Measurements from ENCODE around the gene DYTN.

The DYTN gene

DNA sequence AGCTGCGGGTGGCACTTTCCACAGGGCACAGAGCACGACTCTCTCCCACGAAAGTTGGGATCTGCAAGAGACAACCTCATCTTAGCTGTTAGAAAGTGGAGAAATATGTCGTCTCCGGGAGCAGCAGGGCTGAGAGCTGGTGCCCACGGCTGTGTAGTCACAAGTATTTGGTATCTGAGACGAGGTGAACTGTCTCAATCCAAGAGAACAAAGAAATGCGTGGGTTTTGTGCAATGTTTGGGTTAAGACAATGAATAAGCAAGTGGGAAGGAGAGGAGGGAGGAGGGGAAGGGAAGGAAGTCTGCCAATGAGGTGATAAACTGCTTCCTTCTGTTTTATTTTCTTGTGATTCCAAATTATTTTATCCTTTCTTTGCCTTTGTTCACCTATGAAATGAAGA is 18.0 kb downstream of the DYTN start:
- DNase-seq (ENCODE audit: low spot score) = no peak

DNA sequence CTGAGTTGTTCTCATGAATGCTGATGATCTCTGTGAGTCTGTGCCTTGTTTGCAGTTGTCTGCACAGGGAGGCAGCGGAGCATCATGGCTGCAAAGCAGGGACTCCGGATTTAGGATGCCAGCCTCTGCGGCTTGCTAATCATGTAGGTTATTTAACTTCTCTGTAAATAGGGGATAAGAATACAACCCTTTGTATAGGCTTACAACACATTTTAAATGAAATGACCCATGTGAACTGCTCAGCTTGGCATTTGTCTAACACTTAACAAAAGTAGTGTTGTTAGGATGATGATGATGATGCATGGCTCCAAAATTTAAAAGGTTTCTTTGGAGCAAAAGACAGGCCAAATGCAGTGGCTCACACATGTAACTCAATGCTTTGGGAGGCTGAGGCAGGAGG is 19.4 kb downstream of the DYTN start:
- no peak for DNase-seq (ENCODE audit: low spot score)

DNA sequence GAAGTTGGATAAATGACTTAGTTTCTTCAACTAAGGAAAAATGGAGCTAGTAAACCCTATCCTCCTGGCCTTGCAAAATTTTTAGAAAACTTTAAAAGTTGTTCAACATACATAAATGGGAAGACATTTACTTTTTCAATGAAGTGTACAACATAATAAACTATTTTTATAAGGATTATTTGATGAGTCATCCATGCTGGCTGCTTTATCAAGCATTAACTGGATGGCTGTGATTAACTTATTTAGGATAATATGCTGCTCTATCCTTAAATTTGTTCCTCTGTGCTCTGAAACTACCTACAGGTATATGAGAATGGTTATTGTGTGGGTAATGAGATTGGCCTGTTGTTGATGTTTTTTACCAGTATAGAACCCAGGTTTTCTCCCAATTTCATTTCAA is 21.3 kb downstream of the DYTN start:
- DNase-seq (ENCODE audit: low spot score) = no peak

DNA sequence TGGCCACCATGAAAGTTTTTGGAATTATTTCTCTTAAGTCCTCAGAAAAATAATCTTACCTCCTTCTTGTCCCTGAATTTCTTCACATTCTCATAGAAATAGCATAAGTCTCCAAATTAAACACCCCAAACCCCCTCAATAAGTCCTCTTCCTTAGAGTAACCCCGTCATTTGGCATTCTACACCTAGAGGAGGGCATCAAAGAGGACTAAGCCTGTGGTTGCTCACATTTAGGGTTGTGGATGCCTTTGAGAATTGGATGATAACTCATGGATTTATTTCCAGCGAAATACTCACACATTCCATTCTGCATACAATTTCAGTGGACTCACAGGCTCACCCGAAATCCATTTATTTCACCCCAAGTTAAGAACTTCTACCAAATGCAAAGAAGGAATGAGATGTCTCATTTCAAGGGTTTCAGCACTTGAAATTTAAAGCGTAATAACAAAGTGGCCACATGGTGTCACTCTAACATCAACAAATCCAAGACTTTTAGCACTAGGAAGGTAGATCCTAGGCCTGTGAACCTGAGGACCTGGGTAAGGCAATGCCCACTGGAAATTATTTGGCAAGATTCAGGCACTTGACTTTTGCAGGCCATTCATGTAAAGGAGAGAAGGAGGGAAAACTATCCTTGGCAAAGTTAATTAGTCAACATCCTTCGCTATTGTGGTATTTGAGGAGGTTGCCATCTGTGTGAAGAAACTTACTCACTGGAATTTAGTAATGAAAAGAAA is 24.6 kb downstream of the DYTN start:
- DNase-seq (ENCODE audit: low spot score) = peak; percentile 57

DNA sequence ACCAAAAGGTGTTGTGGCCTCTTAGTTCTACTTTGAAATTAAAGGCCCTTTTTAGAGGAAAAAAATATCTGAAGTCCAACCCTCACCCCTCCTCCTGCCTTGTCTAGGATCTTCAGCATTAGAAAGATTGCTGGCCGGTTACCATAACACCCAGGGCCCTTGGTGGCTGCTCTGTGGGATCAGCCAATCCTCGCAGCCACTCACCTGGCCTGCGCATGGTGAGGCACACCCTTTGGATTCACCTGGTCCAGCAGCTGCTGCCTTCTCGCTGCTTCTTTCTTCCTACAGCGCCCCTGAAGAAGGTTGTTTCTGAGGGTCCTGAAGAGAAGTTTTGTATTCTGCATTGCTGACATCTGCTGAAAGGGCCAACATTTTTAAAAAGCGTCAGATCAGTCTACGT is 25.2 kb downstream of the DYTN start:
- DNase-seq (ENCODE audit: low spot score) = no peak

DNA sequence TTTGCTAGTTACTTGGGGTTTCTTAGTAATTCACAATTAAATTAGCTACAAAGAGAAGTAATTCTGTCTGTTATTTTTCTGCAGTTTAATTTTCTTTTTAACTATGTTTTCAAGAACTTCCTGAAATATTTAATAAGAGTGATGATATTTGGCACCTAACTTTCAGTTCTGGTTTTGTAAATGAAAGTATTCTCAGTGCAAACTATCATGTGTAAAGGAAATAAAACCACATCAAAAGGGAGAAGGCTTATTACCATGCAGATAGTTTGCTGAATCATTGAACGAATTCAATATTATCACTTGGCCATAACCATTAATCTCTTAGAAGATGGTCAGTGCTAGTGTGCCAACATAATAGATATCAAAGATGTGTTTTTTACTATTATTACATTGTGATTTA is 29.2 kb downstream of the DYTN start:
- DNase-seq (ENCODE audit: low spot score) = peak; percentile 9

DNA sequence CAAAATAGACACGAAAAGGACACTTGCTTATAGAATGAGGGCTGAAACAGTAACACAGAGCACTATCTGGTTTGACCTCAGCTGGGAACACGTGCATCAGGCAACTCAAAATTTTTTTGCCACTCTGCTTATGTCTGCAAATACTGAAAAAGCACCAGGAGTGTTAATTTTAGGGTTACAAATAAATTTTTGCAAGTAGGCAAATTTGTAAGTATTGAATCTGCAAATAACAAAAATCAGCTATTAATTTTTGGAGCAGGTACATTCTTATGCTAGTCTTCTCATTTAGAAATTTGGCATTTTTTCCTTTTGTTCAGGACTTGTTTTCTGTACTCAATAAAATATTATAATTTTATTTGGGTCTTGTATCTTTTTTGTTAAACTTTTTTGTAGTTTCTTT is 29.7 kb downstream of the DYTN start:
- DNase-seq (ENCODE audit: low spot score) = no peak

DNA sequence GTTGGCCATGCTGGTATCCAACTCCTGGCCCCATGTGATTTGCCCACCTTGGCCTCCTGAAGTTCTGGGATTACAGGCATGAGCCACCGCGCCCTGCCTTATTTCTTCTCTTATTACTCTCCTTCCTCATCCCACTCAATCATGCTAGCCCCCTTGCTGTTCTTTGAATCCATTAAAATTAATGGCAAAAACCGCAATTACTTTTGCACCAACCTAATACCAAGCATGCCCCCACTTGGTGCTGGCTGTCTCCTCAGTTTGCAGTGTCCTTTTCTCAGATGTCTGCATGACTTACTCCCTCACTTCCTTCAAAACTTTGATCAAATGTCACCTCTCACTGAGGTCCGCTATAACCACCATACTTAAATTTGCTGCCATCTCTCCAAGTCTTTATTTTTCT is 34.6 kb downstream of the DYTN start:
- DNase-seq (ENCODE audit: low spot score) = no peak

DNA sequence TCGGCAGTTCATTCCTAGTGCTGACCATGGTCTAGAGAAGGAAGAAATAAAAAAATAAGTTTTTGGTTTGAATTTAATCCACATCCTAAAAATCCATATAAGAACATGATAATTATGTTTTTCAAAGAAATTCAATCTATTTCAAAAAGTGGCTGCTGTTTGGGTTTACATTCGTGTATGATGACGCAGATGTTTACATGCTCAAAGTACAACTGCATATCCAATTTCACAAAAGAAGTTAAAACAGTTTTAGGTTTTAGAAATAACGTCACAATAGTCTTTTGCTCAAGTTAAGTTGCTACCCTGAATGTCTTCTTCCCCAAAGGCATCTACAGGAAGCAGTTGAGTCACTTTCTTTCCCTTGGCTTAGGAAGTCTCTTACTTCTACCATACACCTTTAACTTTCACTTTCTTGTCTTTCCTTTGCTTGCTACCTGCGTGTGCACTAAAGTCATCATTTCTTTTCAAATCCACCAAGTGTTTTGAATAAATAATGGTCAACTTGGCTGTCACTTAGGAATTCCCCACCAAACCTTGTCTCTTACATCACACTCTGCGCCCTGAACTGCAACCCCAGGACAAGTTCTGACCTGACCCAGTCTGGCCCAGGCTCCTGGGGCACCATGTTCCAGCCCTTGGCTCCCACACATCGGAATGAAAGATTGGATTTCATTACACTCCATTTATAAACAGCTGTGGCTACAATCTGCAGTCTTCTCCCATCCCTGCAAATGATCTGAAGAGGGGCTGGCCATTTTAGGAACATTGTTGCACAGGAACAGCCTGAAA is 47.5 kb downstream of the DYTN start:
- DNase-seq (ENCODE audit: low spot score) = no peak

DNA sequence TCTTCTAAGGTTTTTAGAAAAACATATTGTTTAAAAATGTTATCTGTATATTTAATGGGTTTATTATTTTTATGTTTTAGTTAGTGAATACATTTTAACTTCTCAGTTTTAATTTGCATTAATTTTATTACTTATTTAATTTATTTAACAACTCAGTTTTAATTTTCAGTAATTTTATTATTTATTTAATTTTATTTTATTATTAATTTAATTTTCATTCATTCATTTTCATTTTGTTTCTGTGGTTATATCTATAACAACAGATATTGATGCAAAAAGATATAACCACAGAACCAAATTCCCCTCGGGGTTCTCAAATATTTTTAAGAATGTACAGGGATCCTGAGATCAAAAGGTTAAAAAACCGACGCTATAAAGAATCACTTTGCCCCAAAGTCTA is 52.9 kb downstream of the DYTN start:
- DNase-seq (ENCODE audit: low spot score) = no peak

DNA sequence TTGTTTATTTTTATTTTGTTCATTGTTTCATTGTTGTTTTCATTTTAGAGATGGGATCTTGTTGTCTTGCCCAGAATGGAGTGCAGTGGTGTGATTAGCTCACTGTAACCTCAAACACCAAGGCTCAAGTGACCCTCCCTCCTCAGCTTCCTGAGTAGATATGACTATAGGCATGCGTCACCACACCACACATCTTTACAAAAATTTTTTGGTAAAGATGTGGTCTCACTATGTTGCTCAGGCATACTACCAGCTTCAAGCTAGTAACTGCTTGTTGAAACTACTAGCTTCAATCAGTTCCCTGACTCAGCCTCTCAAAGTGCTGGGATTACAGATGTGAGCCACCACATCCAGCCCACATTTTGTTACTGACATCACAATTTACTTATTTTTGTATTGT is 61.1 kb downstream of the DYTN start:
- no peak for DNase-seq (ENCODE audit: low spot score)

DNA sequence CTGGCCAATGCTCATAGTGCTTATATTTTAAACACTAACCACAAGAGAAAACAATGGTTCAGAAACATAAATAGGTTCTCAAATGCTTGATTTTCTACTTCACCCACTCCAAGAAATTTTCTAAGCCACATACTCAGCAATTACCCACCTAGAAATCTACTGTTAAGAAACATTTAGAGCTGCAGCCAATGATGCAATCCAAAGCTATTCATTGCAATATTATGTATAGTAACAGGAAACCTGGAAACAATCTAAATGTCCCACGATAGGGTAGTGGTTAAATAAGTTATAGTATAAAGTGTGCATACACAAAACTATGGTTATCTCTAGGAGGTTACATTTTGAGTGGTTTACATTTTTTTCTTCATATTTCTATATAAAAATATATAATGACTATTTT is 70.2 kb downstream of the DYTN start:
- peak; percentile 14 for DNase-seq (ENCODE audit: low spot score)

DNA sequence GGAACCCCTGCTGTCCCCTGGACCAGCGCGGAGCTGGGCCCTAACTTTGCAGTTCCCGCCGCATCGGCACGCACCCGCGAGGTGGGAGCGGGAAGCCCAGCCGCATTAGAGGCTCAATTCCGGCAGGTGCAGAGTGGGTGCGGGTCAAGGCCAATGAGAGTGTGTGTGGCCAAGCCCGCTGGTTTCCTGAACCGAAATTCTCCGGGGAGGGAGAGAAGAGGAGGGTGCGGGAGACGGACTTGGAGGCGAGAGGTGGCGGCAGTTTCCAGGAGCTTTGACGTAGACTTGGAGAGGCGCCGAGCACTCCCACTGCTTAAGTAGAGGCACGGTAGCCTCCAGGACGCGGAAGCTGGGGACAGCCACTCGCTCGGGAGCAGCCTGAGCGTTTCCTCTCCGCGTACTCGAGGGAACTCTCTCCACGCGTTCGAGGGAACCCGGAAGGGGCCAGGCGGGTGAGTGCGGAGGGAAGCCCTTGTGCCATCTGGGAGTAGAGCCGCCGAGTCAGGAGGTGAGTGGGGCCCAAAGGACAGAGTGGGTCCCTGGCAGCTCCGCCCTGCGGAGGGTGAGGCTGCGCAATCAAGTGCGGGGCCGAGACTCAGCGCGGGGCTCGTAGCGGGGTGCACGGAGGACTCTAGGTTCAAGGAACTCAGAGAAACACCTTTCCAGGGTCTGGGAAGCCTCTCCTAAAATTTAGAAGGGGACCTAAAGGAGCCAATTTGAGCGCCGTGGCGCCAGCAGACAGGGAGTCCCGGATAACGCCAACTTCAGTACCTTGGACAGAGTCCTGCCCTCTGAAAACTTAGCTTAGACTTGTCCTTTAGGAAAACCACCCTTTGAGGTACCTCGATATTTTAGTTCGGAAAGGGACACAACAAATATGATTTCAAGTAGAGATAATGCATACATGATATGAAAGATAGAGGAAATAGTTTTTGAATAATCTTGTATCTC is 75.8 kb downstream of the DYTN start, which contains the start of gene FAM237A:
FAM237A (plus strand) TSS at position 413 of the 951 bp plus-strand sequence. CDS start 1,750 bp downstream, outside the sequence.
- DNase-seq (ENCODE audit: low spot score) = no peak

DNA sequence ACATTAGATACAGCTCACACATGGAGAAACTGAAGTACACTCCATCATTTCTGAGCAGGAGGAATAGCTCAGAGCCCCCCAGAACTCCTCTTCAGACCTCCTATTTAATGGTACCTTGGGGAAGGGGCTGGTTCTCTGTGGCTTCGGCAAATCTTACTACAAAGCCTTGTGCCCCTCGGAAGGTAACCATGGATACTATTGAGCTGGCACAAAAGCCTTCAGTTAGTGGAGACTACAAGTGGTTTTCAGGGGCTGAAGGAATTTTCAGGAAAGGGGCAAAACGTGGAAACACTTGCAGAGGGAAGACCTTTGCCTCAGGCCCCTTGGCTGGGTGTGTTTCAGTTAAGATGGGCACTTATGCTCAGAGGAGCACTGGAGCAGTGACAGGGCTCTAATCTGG is 77.0 kb downstream of the DYTN start:
- DNase-seq (ENCODE audit: low spot score) = no peak

DNA sequence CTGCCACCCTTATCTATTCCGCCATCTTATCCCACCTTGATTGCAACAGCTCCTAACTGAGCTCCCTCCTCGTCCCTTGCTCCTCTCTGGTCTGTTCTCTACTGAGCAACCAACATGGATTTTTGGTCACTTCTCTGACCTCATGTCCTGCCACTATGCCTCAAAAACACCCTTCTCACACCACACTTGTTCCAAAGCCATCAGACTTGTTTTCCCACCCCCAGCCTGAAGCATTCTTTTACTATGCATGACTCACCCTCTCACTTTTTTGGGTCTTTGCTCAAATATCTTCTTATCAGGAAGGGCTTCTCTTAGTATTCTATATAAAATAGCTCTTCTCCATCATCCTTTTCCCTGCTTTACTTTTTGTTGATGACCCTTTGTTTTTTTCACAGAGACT is 78.6 kb downstream of the DYTN start:
- DNase-seq (ENCODE audit: low spot score) = no peak

DNA sequence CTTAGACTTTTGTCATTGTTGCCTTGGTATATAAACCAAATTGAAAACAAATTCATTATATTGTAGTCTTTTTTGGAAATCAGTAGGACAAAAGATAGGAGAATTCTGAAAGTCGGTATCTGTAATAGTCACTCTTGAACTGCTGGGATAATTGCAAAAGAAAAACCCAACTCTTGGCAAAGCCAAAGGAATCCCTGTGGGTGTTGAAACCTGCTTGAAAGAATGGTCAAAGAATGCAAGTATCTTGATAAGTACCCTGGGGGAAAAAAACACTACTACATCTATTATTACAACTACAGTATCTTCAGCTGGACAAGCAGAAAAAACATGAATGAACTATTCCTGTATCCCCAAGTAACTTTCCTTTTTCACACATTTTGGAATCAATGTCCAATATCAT is 83.2 kb downstream of the DYTN start:
- no peak for DNase-seq (ENCODE audit: low spot score)

DNA sequence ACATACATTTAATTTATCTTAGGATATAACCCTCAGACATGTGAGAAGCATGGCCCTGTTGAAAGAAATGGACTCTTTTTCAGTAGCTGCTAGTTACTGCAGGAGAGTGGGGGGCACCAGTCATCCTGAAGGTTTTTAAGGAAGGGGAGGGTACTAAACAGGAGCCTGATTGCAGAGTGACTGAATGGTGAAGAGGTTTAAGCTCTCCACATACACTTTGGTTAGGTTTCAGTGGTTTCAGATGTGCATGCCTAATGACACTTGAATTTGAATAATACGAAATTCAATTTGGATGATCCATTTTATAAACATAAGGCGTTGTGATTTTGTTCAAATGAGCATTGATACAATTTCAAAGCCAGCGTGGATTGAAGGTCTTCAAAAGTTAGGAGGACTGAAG is 86.9 kb downstream of the DYTN start:
- no peak for DNase-seq (ENCODE audit: low spot score)

DNA sequence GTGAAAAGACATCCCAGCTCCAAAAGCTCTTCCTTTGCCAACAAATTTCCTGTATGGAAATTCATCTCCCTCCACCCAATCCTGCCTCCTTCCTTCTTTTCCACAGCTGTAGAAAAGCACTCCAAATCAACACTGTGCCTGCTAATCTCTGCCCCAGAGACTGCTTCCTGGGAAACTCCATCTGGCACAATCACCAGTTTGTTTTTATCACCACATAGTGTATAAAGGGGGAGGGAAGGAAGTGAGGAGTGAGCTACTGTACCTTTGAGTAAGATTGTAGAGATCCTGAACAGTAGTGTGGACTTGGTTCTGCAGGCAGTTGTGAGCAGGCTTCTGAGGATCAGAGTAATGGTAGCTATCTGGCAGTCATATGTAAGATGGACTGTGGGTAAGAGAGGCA is 90.6 kb downstream of the DYTN start:
- DNase-seq (ENCODE audit: low spot score) = no peak

DNA sequence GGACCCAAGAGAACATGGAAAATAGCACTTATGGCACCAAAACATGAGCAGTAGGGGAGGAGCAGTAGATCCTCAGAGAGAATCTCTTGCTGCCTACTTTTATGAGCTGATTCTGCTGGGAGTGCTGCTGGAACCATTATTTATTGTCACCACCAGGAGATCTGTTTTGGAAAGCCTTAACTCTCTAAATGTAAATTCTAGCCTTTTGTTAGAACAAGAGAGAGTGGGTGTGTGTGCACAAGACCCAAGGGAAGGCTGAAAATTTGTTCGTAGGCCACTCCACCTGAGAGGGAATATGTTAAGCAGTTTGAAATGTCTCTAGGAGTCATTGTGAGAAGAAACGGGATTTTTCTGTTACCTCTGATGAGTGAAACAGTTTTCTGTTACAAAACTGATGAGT is 92.1 kb downstream of the DYTN start:
- no peak for DNase-seq (ENCODE audit: low spot score)

DNA sequence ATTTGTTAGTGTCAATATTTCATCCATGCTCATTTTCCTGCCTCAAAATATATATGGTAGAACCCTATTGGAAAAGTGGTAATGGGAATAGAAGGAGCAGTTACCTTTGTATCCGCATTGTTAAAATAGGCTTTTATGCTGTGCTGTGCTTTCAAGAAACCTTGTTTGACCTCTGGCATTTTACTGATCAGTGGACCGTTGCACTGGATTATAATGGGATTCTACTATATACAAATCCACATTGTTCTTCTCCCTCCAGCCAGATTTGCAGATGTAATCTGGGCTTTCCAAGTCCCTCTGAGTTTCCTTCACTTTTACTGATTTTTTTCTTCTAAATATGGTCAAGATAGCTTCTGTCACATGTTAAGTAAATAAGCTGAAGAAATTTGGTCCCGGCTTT is 99.2 kb downstream of the DYTN start:
- no peak for DNase-seq (ENCODE audit: low spot score)

DNA sequence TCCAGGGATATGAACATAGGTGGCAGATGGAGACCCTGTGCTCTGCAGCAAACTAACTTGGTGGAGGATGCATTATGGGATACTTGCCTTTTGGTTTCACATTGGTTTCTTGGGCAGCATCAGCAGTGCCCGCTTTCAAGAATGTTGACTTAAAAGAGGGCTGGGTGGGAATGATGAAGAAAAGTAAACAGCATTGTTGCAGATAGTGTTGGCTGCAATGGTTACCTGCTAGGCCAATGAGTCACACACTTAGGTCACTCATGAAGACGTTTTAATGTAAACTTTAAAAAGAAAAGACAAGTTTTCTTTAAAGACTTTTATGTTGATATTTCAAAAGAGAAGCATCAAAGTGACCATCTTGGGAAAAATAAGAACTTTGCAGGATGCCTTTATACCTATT is 102.0 kb downstream of the DYTN start:
- no peak for DNase-seq (ENCODE audit: low spot score)

DNA sequence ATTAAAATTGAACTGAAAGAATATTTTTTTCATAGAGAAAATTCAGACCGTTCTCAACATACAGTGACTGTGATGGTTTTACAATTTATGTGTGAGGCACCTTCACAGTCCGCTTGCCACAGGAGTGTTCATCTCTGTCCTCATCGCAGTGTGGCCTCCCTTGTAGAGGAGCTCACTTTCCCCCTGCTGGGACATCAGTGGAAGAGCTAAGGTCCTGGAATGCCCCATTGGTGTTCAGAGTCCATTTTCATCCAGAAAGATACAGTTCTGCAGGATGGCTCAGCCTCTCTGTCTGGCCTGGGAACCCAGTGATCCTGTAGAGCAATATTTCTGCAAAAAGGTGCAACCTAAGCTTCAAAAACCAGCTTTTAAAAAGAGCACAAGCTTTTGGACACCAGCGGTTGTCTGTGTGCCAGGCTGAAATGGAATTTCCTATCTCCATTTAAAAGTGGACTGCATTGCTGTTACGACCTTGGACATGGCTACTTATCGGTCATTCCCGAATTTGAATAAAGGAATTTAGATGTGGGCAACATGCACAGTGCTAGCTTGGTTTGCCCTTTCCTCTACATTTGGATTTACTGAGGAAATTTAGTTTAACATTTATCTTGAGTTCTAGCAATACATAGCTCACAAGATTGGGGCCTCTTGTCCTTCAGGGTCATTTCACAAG is 102.6 kb downstream of the DYTN start:
- no peak for DNase-seq (ENCODE audit: low spot score)

Measured in SW480 (cell line).